SIG-M5 (cell line): ENCODE data around the gene LRRC4B.
"Not testable (repeated sequence)": the region's sequence is repeated elsewhere in the genome, so short reads cannot be mapped to it uniquely, and the experiment has no call there.

Source experiments
- DNase-seq: peaks from one replicate; lab custom pipeline; 2025; lab: John Stamatoyannopoulos, UW

Gene LRRC4B

GRCh38 chr19:50553134-50553703 is 15.0 kb downstream of the LRRC4B start:
- DNase-seq, result no peak

DNA sequence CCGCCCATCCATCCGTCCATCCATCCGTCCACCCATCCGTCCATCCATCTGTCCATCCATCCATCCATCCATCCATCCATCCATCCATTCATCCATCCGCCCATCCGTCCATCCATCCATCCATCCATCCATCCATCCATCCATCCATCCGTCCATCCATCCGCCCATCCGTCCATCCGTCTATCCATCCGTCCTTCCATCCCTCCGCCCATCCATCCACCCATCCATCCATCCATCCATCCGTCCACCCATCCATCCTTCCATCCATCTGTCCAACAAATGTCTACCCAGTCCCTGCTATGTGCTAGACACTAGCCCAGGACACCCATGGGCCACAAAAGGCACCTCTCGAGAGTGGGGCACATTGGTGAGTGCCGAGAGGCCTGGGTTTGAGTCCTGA is 15.7 kb downstream of the LRRC4B start:
- no peak for DNase-seq

- DNase-seq, result no peak
These were observed 16.5 kb downstream of the LRRC4B start for GRCh38 chr19:50551715-50552187.

DNA sequence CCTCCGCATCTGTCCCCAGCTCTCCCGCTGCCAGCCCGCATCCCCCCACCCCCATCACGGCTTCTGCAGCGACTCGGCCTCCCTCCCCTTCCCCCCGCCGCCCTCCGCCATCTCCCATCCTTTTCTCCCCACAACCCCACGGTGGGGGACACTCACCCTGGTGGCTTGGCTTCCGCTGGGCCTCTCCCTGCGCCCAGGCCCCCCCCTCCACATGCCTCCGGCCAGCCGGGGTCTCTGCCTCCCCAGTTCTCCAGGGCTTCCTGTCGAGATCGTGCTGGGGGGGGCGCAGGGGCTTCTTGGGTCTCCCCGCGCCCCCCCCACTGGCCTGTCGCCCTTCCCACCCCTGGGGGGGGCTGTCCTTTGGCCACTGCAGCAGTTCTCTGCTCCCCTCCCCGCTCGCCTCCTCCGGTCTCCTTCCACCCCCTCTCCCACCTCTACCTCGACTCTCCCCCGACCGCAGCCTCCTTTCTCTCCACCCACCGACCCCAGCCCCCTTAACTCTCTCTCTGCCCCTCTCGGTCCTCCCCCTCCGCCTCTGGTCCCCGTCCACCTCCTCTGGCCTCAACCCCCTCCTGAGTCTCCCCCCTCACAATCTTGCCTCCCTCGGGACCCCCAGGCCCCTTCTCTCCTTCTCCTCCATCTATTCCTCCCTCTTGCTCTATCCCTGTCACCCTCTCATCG is 17.1 kb downstream of the LRRC4B start:
- no peak for DNase-seq

DNA sequence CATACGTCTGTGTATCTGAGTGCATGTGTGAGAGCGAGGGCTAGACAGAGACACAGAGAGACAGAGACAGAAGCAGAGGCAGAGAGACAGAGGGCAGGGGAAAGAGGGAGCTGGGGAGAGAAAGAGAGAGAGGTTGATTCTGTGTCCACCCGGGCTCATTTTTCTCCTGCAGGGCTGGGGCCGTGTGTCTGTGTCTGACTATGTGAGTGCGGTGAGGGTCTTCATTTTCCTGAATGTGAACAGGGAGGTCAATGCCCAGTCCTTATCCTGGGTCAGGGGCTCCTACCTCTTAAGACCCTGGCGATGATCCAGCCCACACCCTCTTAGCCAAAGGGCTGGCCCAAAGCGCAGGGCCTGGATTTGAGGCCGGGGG is 17.7 kb downstream of the LRRC4B start:
- no peak for DNase-seq

DNA sequence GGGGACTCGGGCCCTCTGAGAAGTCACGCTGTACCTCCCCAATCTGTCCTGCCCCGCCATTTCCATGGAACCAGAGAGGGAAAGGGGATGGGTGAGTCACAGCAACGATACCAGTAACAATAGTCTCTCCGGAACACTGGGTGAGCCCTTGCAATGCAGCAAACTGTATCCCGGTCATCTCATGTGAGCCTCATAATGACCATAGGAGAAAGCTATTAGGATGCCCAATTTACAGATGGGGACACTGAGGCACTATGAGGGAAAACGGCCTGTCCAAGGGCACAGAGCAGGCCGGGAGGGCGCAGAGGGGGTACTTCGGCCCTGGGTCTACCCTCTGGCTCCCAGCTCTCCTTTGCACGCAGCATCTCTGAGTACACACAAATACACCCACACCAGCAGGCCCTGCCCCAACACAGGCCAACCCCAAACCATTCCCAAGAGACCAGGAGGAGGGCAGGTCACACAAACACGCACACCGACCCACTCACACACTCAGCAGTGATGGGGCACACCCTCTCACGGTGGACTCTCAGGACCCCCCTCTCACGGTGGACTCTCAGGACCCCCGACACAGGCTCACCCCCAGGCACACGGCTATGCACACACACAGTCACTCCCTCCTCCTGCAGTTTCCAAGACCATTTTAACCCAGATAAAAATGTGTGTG is 18.2 kb downstream of the LRRC4B start:
- no peak for DNase-seq

DNA sequence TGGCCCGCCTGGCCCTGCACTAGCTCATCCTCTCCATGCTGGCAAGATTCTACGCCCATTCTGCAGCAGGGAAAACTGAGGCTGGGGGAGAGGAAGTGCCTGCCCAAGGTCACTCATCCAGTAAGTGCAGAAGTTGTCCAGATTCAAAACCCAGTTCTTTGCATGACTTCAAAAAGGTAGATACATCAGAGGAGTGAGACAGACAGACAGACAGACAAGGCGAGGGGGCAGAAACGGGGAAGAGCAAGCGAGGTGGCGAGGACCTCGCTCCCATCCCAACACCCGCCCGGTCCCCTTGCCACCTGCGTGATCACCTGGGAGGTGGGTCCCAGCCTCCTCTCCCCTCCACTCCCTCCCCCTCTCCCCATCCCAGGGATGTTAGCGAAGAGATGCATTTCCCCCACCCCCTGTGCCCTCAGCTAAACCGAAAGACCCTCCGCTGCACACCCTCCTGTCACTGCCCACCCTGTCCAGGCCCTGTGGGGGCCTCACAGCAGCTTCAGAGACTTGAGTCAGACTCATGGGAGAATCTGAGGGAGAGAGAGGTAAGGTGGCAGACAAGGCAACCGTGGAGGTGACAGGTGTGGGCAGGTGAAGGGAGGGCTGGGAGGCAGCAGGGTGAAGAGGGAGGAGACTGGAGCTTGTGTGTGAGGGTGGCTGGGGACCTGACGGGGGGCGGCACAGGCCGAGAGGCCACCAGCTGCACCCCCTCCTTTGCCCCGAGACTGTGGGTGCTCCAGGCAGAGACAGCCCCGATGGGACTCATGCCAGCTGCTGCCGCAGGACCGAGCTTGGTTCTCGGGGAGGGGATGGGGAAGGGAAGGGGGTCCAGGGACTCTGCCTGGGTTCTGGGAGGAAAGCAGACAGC is 18.9 kb downstream of the LRRC4B start:
- DNase-seq, result no peak

GRCh38 chr19:50548191-50549058 is 19.8 kb downstream of the LRRC4B start:
- no peak for DNase-seq

DNA sequence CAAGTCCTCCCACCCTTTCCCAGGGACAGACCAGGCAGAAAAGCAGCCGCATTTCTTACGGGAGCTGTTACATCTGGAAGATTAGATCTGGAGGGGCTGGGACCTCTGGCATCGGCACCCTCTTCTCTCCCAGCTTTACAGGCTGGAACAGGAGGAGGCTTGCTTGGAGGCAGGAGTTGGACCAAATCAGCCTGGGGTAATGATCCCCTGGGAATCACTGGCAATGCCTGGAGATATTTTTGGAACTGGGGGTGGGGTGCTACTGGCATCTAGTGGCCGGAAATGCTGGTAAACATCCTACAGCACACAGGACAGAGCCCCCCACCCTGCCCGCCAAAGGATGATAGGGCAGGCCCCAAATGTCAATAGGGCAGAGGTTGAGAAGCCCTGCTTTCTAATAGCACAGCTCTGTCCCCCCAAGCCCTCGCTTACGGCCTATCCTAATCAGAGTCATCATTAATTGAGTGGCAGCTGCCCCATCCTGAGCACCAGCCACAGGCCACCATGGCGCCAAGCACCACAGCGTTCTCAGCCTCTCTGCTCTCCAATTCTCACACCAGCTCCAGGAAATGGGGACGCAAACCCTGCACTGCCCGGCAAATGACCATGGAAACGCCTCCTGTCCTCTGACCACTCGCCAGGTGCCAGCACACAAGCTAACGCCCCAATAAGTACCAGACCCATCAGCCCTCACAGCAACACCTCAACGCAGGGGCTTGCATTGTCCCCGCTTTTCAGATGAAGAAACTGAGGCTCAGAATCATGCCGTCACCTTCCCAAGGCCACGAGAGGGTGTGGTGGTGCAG is 20.6 kb downstream of the LRRC4B start:
- DNase-seq, result no peak

DNA sequence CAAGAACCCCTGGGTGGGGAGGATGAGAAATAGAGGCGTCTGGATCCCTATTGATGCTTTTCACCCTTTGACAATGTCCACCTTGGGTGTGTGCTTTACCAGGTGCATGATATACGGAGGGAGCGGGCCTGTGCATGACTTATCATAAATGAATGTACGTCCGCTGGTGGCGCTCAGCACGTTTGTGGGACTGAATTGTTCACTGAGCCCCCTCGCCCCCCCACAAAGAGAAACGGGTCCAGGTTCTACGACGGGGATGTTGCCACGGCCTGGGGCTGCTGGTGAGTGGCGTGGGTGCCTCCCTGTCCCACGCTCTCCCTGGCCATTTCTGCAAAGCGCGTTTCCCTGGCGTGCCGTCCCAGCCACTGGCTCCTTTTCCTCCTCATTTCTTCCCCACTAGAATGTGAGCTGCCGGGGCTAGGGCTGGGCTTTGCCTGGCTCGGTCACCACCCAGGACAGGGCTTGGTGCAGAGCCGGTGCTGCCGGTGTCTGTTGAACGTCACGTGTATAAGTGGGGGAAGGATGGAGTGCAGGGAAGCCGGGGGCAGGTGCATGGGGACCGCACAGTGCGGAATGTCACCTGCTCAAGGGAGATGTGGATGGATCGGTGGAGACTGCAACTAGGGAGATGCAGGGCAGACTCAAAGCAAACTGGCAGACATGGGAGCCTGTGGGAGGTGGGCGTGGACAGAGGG is 21.6 kb downstream of the LRRC4B start:
- no peak for DNase-seq

- DNase-seq, result no peak
These were observed 25.3 kb downstream of the LRRC4B start for GRCh38 chr19:50542943-50543342.

- DNase-seq, result no peak
These were observed 30.4 kb downstream of the LRRC4B start for GRCh38 chr19:50537769-50538230.

DNA sequence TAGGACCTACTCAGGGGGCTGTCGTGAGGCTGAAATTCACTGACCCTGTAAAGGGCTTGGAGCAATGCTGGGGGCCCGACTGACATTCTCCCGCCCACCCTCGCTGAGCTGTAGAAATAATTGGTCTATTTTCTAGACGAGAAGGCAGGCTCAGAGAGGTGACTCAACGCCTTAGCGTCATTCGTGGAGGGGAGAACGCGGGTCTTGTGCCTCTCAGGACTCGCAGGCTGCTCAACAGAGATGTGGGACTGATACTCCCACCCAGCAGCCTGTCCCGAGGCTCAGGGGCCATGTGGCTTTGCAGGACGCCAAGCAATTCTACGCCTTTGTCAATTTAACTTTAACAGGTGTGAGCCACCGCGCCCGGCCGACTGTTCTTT is 30.9 kb downstream of the LRRC4B start:
- DNase-seq, result no peak

GRCh38 chr19:50536662-50537305 is 31.5 kb downstream of the LRRC4B start:
- DNase-seq, result no peak

DNA sequence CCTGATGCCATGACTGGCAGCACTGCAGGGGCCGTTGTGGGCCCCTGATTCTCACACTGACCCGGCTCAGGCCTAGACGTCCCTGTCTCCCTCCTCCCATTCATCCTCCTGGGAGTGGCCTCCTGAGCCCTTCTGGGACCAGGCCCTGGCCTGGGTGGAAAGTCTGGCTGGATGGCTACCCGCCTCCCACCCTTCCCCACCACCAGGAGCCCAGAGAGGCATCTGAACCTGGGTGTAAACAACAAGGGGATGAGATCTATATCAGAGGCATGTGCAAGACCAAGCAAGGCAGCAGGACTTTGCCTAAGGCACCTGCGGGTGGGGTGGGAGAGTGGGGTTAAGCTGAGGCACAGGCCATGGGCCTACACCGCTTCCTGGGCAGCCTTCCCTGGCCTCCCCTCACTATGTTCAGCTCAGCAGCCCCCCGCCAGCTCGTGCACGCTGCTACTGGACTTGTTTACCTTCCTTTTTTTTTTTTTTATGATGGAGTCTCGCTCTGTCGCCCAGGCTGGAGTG is 32.5 kb downstream of the LRRC4B start:
- no peak for DNase-seq

DNA sequence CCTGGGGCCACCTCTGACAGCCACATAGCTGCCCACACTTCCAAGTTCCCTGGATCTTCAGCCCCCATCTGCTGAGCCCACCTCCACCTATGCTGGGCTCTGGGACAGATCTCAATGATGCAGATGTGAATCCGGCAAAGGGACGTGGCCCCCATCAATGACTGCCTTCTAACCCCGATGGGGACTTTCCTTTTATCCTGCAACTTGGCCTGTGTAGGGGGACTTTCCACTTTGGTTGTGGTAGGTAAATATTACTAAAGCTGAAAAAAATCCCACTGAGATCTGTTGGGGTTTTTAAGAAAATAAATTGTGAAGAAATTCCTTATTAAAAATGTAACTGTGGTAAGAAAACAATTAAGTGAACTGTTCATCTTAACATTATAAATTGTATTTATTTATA is 33.8 kb downstream of the LRRC4B start:
- no peak for DNase-seq

DNA sequence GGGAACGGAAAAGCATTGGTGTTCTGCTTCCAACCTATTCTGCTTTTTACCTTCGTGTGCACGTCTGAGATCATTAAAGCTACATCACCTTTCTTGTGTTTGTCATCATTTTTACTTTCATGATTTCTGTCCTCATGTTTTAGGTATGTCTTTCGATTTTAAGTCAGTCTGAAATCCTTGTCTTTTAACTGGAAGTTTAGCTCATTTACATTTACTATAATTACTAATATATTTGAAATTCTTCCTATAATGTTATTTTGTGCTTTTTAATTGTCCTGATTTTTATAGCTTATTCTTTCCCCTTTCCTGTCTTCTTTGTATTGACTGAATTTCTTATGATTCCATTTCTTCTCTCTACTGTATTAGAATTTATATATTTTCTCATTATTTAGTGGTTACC is 35.3 kb downstream of the LRRC4B start:
- DNase-seq, result no peak

GRCh38 chr19:50531171-50531612 is 37.0 kb downstream of the LRRC4B start:
- no peak for DNase-seq

DNA sequence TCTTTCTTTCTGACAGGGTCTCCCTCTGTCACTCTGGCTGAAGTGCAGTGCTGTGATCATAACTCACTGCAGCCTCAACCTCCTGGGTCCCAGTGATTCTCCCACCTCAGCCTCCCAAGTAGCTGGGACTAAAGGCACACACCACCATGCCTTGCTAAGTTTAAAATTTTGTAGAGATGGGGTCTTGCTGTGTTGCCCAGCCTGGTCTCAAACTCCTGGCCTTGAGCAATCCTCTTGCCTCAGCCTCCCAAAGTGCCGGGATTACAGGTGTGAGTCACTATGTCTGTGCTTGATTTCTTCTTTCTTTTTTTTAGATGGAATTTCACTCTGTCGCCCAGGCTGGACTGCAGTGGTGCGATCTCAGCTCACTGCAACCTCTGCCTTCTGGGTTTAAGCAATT is 40.2 kb downstream of the LRRC4B start:
- not testable (repeated sequence) for DNase-seq
